Rectal smooth muscle tissue (tissue), 1 donor: ENCODE results near the gene FAAP20.
A peak's percentile ranks its signal among the peaks of the same experiment; 100 is the strongest.

Experiments used
- H3K27ac ChIP-seq: one replicate; pipeline ENCODE4 v1.7.0; 2013; ENCODE audit warnings: low read depth, low read length, inconsistent platforms
- H3K27me3 ChIP-seq: one replicate; pipeline ENCODE4 v1.7.0; 2013; ENCODE audit warnings: low read length; ENCODE audit not compliant: control insufficient read depth, insufficient read depth
- H3K36me3 ChIP-seq: one replicate; pipeline ENCODE4 v1.7.0; 2013; ENCODE audit warnings: low read length; ENCODE audit not compliant: control insufficient read depth, insufficient read depth
- H3K4me1 ChIP-seq: one replicate; pipeline ENCODE4 v1.7.0; 2013; ENCODE audit warnings: low read length; ENCODE audit not compliant: control insufficient read depth, insufficient read depth
- H3K4me3 ChIP-seq: one replicate; pipeline ENCODE4 v1.7.0; 2013; ENCODE audit warnings: low read length
- H3K9ac ChIP-seq: one replicate; pipeline ENCODE4 v1.7.0; 2013; ENCODE audit warnings: low read length

FAAP20 gene

GRCh38 chr1:2202843-2203601, 8.4 kb upstream of the FAAP20 start:
- no peak overlapping the region for H3K9ac ChIP-seq
- H3K27me3 ChIP-seq = no peaks in the 10 kb centered on the region
- no peaks in the 10 kb centered on the region for H3K36me3 ChIP-seq
- H3K27ac ChIP-seq = no peak overlapping the region
- no peak overlapping the region for H3K4me3 ChIP-seq
- H3K4me1 ChIP-seq = peaks cover 33% of the 10 kb centered on the region

GRCh38 chr1:2202008-2202575, 7.5 kb upstream of the FAAP20 start:
- H3K4me3 ChIP-seq = no peak overlapping the region
- H3K27ac ChIP-seq = no peak overlapping the region
- peaks cover 24% of the 10 kb centered on the region for H3K4me1 ChIP-seq
- H3K36me3 ChIP-seq = no peaks in the 10 kb centered on the region
- no peaks in the 10 kb centered on the region for H3K27me3 ChIP-seq
- H3K9ac ChIP-seq = no peak overlapping the region

GRCh38 chr1:2201062-2201461, 6.5 kb upstream of the FAAP20 start:
- no peaks in the 10 kb centered on the region for H3K27me3 ChIP-seq
- H3K9ac ChIP-seq = no peak overlapping the region
- H3K36me3 ChIP-seq = no peaks in the 10 kb centered on the region
- peaks cover 20% of the 10 kb centered on the region for H3K4me1 ChIP-seq
- H3K4me3 ChIP-seq = no peak overlapping the region
- no peak overlapping the region for H3K27ac ChIP-seq

- no peak overlapping the region for H3K4me3 ChIP-seq
- H3K9ac ChIP-seq = no peak overlapping the region
- no peaks in the 10 kb centered on the region for H3K27me3 ChIP-seq
- H3K4me1 ChIP-seq = peaks cover 14% of the 10 kb centered on the region
- no peaks in the 10 kb centered on the region for H3K36me3 ChIP-seq
- no peak overlapping the region for H3K27ac ChIP-seq
Observed at GRCh38 chr1:2200308-2200943, 5.9 kb upstream of the FAAP20 start.

- H3K4me1 ChIP-seq = peaks cover 17% of the 10 kb centered on the region
- H3K36me3 ChIP-seq = no peaks in the 10 kb centered on the region
- H3K4me3 ChIP-seq = peak overlapping the region; percentile 67
- no peaks in the 10 kb centered on the region for H3K27me3 ChIP-seq
- peak overlapping the region; percentile 72 for H3K27ac ChIP-seq
- peak overlapping the region; percentile 20 for H3K9ac ChIP-seq
Observed at GRCh38 chr1:2199042-2199810, 4.7 kb upstream of the FAAP20 start.

- no peak overlapping the region for H3K9ac ChIP-seq
- peak overlapping the region; percentile 22 for H3K4me3 ChIP-seq
- no peaks in the 10 kb centered on the region for H3K27me3 ChIP-seq
- no peaks in the 10 kb centered on the region for H3K36me3 ChIP-seq
- H3K4me1 ChIP-seq = peaks cover 16% of the 10 kb centered on the region
- H3K27ac ChIP-seq = peak overlapping the region; percentile 72
Observed at GRCh38 chr1:2198571-2198970, 4.0 kb upstream of the FAAP20 start.

GRCh38 chr1:2197707-2198165, 3.2 kb upstream of the FAAP20 start:
- Histone ChIP-seq H3K36me3 (no peaks in the 10 kb centered on the region), H3K27me3 (no peaks in the 10 kb centered on the region), H3K27ac (no peak overlapping the region), H3K4me1 (peaks cover 18% of the 10 kb centered on the region), H3K4me3 (no peak overlapping the region), H3K9ac (no peak overlapping the region)

GRCh38 chr1:2196901-2197638, 2.5 kb upstream of the FAAP20 start:
- Histone ChIP-seq H3K4me3 (no peak overlapping the region), H3K27ac (no peak overlapping the region), H3K9ac (no peak overlapping the region), H3K27me3 (no peaks in the 10 kb centered on the region), H3K4me1 (peaks cover 22% of the 10 kb centered on the region), H3K36me3 (no peaks in the 10 kb centered on the region)

GRCh38 chr1:2195785-2196184, 1.2 kb upstream of the FAAP20 start:
- Histone ChIP-seq H3K9ac (no peak overlapping the region), H3K36me3 (no peaks in the 10 kb centered on the region), H3K4me3 (no peak overlapping the region), H3K27me3 (no peaks in the 10 kb centered on the region), H3K27ac (peak overlapping the region; percentile 85), H3K4me1 (peaks cover 35% of the 10 kb centered on the region)

- peaks cover 42% of the 10 kb centered on the region for H3K4me1 ChIP-seq
- H3K27me3 ChIP-seq = no peaks in the 10 kb centered on the region
- H3K9ac ChIP-seq = peak overlapping the region; percentile 60
- peak overlapping the region; percentile 85 for H3K27ac ChIP-seq
- no peaks in the 10 kb centered on the region for H3K36me3 ChIP-seq
- H3K4me3 ChIP-seq = peak overlapping the region; percentile 73
Observed at GRCh38 chr1:2194898-2195673, 514 bp upstream of the FAAP20 start.

- H3K4me1 ChIP-seq = peaks cover 38% of the 10 kb centered on the region
- H3K9ac ChIP-seq = peak overlapping the region; percentile 42
- H3K36me3 ChIP-seq = no peaks in the 10 kb centered on the region
- H3K27ac ChIP-seq = peak overlapping the region; percentile 77
- no peaks in the 10 kb centered on the region for H3K27me3 ChIP-seq
- peak overlapping the region; percentile 54 for H3K4me3 ChIP-seq
Observed at GRCh38 chr1:2193514-2194281, 874 bp downstream of the FAAP20 start.
